Trophoblast cell (in vitro differentiated cells and primary cell): ENCODE data around the gene TXNDC16.
A peak's percentile ranks its signal among the peaks of the same experiment; 100 is the strongest.

Experiments used
- DNase-seq, 2 donors: peaks; one replicate each; pipeline ENCODE4 v3.0.0-alpha.2; 2016
- H2AFZ ChIP-seq: 2 replicates; pipeline ENCODE4 v1.6.1; 2013; ENCODE audit warnings: low read length, moderate library complexity, mild to moderate bottlenecking; ENCODE audit not compliant: insufficient read depth, poor library complexity
- H2AK5ac ChIP-seq: 2 replicates; pipeline ENCODE4 v1.6.1; 2013; ENCODE audit warnings: mild to moderate bottlenecking, low read length
- H2BK120ac ChIP-seq: 2 replicates; pipeline ENCODE4 v1.6.1; 2013; ENCODE audit warnings: low read length, mild to moderate bottlenecking, moderate library complexity; ENCODE audit not compliant: insufficient read depth, poor library complexity
- H2BK12ac ChIP-seq: 2 replicates; pipeline ENCODE4 v1.6.1; 2013; ENCODE audit warnings: mild to moderate bottlenecking, low read length, moderate library complexity
- H2BK5ac ChIP-seq: 2 replicates; pipeline ENCODE4 v1.6.1; 2013; ENCODE audit warnings: low read length, low read depth, moderate library complexity, mild to moderate bottlenecking; ENCODE audit not compliant: poor library complexity
- H3K14ac ChIP-seq: 2 replicates; pipeline ENCODE4 v1.6.1; 2013; ENCODE audit warnings: mild to moderate bottlenecking, low read length
- H3K18ac ChIP-seq: 2 replicates; pipeline ENCODE4 v1.6.1; 2013; ENCODE audit warnings: mild to moderate bottlenecking, low read length
- H3K23ac ChIP-seq: 2 replicates; pipeline ENCODE4 v1.6.1; 2013; ENCODE audit warnings: low read length
- H3K27ac ChIP-seq: 2 replicates; pipeline ENCODE4 v1.5.1; 2013; ENCODE audit warnings: low read depth, mild to moderate bottlenecking, inconsistent platforms, low read length, moderate library complexity
- H3K27me3 ChIP-seq: 2 replicates; pipeline ENCODE4 v1.6.1; 2013; ENCODE audit warnings: inconsistent platforms, mild to moderate bottlenecking, low read length, moderate library complexity; ENCODE audit not compliant: insufficient read depth
- H3K36me3 ChIP-seq, 2 experiments: 1 replicate in 1 of 2; 2 replicates in 1 of 2; pipeline ENCODE4 v1.6.1; 2013; ENCODE audit warnings: low read length in 2 of 2, mild to moderate bottlenecking in 2 of 2, moderate library complexity in 1 of 2; ENCODE audit not compliant: insufficient read depth in 2 of 2, control insufficient read depth in 1 of 2
- H3K4ac ChIP-seq: 2 replicates; pipeline ENCODE4 v1.6.1; 2013; ENCODE audit warnings: low read depth, mild to moderate bottlenecking, low read length, moderate library complexity
- H3K4me1 ChIP-seq, 2 experiments: 1 replicate in 1 of 2; 2 replicates in 1 of 2; pipeline ENCODE4 v1.6.1; 2013; ENCODE audit warnings: low read length in 2 of 2, mild to moderate bottlenecking in 2 of 2, moderate library complexity in 1 of 2; ENCODE audit not compliant: insufficient read depth in 2 of 2, control insufficient read depth in 1 of 2
- H3K4me2 ChIP-seq: 2 replicates; pipeline ENCODE4 v1.6.1; 2013; ENCODE audit warnings: inconsistent platforms, mild to moderate bottlenecking, low read length, moderate library complexity
- H3K4me3 ChIP-seq: 2 replicates; pipeline ENCODE4 v1.5.1; 2013; ENCODE audit warnings: mild to moderate bottlenecking, low read depth, low read length, inconsistent platforms
- H3K79me1 ChIP-seq: one replicate; pipeline ENCODE4 v1.6.1; 2013; ENCODE audit warnings: low read length
- H3K79me2 ChIP-seq: 2 replicates; pipeline ENCODE4 v1.6.1; 2013; ENCODE audit warnings: low read length, mild to moderate bottlenecking; ENCODE audit not compliant: control insufficient read depth, insufficient read depth, poor library complexity
- H3K9ac ChIP-seq: 2 replicates; pipeline ENCODE4 v1.6.1; 2013; ENCODE audit warnings: mild to moderate bottlenecking, low read length
- H3K9me3 ChIP-seq: 2 replicates; pipeline ENCODE4 v1.6.1; 2013; ENCODE audit warnings: low read depth, mild to moderate bottlenecking, control low read depth, inconsistent platforms, low read length; ENCODE audit not compliant: insufficient read depth
- H4K12ac ChIP-seq: 2 replicates; pipeline ENCODE4 v1.6.1; 2013; ENCODE audit warnings: low read depth, mild to moderate bottlenecking, low read length, moderate library complexity
- H4K8ac ChIP-seq: 2 replicates; pipeline ENCODE4 v1.6.1; 2013; ENCODE audit warnings: low read depth, mild to moderate bottlenecking, low read length, moderate library complexity
- H4K91ac ChIP-seq: one replicate; pipeline ENCODE4 v1.6.1; 2013; ENCODE audit warnings: low read depth, mild to moderate bottlenecking, low read length, moderate library complexity
- WGBS: extraction: QIAGEN DNeasy Blood & Tissue Kit; methylation state at CpG from one replicate; pipeline ENCODE4 v1.1.7; 2013; ENCODE audit warnings: missing lambda C conversion rate; ENCODE audit not compliant: insufficient read length, insufficient coverage; ENCODE audit errors: extremely low coverage; 5-methylcytosine and 5-hydroxymethylcytosine counted together

The TXNDC16 gene

DNA sequence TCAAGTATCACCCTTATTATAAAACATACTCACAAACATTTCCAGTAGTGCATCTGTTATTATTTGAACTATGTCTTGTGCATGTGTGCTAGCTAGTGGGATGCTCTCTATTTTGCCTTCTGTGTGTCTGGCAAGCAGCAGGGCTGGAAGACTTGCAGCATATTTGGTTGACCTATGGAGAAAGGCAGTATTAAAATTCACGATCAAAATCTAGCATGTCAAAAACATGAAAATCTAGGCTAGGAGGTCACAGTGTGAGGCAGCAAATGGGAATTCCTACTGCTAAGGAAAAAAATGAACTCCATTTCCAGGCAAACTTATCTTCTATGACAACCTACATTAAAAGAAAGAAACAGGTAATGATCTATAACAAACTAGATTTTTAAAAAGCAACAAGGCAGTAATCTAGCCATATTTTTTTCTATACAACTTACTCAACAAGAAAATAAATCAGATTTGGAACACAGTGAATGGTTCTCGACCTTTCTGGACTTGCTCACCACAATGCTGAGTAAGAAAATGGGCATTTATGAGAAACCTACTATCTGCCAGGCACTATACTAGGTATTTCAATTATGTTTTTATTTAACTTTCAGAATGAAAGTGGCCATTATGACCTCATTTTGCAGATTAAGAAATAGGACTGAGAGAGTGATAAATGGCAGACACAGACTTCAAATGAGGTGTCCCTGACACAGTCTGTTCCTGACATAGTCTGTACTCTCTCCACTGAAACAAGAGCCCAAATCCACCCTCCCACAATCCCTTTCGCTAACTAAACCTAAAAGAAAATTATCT is 96.8 kb downstream of the TXNDC16 start:
- no peak overlapping the region for H3K27ac ChIP-seq
- H4K91ac ChIP-seq = no peak overlapping the region
- no peak overlapping the region for H3K4me2 ChIP-seq
- H4K8ac ChIP-seq = no peak overlapping the region
- H3K36me3 ChIP-seq = no peaks in the 10 kb centered on the region
- no peak overlapping the region for H3K18ac ChIP-seq
- no peak overlapping the region for H2AK5ac ChIP-seq
- H2AFZ ChIP-seq = no peak overlapping the region
- no CpG with 5 or more reads among the region's 3 CpGs for WGBS
- no peak overlapping the region for H3K4me3 ChIP-seq
- no peak overlapping the region for H2BK5ac ChIP-seq
- no peaks in the 10 kb centered on the region for H3K4me1 ChIP-seq
- H3K9me3 ChIP-seq = no peaks in the 10 kb centered on the region
- no peak overlapping the region for H3K9ac ChIP-seq
- no peak overlapping the region for H2BK120ac ChIP-seq
- DNase-seq = no peak
- no peaks in the 10 kb centered on the region for H3K27me3 ChIP-seq
- no peak overlapping the region for H3K4ac ChIP-seq
- H3K79me2 ChIP-seq = no peaks in the 10 kb centered on the region
- no peak overlapping the region for H2BK12ac ChIP-seq
- H3K79me1 ChIP-seq = no peaks in the 10 kb centered on the region
- no peak overlapping the region for H3K14ac ChIP-seq
- H3K23ac ChIP-seq = no peak overlapping the region
- no peak overlapping the region for H4K12ac ChIP-seq

DNA sequence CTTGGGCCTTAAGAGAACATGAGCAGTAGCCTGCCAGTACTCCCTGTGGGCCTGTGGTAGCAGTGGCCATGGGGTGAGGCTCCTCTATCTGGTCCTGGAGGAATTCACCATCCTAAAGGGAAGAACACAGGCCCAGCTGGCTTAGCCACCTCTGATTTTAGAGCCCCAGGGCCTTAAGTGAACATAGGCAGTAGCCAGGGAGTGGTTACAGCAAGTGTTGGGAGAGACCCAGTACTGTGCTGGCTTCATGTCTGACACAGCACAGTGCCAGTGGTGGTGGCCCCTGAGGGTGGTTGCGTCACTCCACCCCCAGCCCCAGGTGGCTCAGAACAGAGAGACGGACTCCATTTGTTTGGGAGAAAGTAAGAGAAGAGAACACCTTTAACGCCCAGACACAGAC is 105.1 kb downstream of the TXNDC16 start:
- WGBS = no CpG with 5 or more reads among the region's 3 CpGs

DNA sequence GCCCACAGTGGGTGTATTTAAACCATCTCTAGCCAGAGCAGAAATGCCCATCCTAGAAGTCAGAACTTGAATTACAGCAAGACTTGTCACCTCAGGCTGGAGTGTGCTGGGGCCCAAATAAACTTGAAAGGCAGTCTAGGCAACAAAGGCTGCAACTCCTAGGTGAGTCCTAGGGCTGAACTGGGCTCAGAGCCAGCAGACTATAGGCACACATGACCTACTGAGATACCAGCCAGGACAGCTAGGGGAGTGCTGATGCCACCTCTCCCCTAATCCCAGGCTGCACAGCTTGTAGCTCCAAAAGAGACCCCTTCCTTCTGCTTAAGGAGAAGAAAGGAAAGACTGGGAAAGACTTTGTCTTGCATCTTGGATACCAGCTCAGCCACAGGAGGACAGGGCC is 106.0 kb downstream of the TXNDC16 start:
- Histone ChIP-seq H3K14ac (no peak overlapping the region), H3K4me2 (no peak overlapping the region), H4K12ac (no peak overlapping the region), H3K9me3 (no peaks in the 10 kb centered on the region), H3K27me3 (no peaks in the 10 kb centered on the region), H2BK120ac (no peak overlapping the region), H2BK5ac (no peak overlapping the region), H4K91ac (no peak overlapping the region), H4K8ac (no peak overlapping the region), H2AFZ (no peak overlapping the region), H3K36me3 (no peaks in the 10 kb centered on the region), H3K79me1 (no peaks in the 10 kb centered on the region), H2AK5ac (no peak overlapping the region), H3K4me1 (peaks cover 0 to 2% of the 10 kb centered on the region in 2 experiments), H3K79me2 (no peaks in the 10 kb centered on the region), H3K18ac (no peak overlapping the region), H3K4me3 (no peak overlapping the region), H3K23ac (no peak overlapping the region), H2BK12ac (no peak overlapping the region), H3K9ac (no peak overlapping the region), H3K27ac (no peak overlapping the region), H3K4ac (no peak overlapping the region)
- DNase-seq = no peak

More for the DNA sequence above, 105.1 kb downstream of the TXNDC16 start:
- H3K79me2 ChIP-seq = no peaks in the 10 kb centered on the region
- no peak overlapping the region for H2BK120ac ChIP-seq
- H3K4me3 ChIP-seq = no peak overlapping the region
- H3K36me3 ChIP-seq = no peaks in the 10 kb centered on the region
- H3K4ac ChIP-seq = no peak overlapping the region
- no peak overlapping the region for H3K23ac ChIP-seq
- H2AK5ac ChIP-seq = no peak overlapping the region
- no peak overlapping the region for H3K14ac ChIP-seq
- no peak overlapping the region for H3K9ac ChIP-seq
- H2AFZ ChIP-seq = no peak overlapping the region
- no peak overlapping the region for H3K18ac ChIP-seq
- no peak overlapping the region for H3K27ac ChIP-seq
- no peaks in the 10 kb centered on the region for H3K79me1 ChIP-seq
- H2BK5ac ChIP-seq = no peak overlapping the region
- peak; percentile 71 for DNase-seq
- H3K27me3 ChIP-seq = no peaks in the 10 kb centered on the region
- no peak overlapping the region for H3K4me2 ChIP-seq
- H3K4me1 ChIP-seq = peaks cover 0 to 2% of the 10 kb centered on the region in 2 experiments
- no peak overlapping the region for H4K8ac ChIP-seq
- H2BK12ac ChIP-seq = no peak overlapping the region
- no peak overlapping the region for H4K91ac ChIP-seq
- no peak overlapping the region for H4K12ac ChIP-seq
- H3K9me3 ChIP-seq = no peaks in the 10 kb centered on the region

DNA sequence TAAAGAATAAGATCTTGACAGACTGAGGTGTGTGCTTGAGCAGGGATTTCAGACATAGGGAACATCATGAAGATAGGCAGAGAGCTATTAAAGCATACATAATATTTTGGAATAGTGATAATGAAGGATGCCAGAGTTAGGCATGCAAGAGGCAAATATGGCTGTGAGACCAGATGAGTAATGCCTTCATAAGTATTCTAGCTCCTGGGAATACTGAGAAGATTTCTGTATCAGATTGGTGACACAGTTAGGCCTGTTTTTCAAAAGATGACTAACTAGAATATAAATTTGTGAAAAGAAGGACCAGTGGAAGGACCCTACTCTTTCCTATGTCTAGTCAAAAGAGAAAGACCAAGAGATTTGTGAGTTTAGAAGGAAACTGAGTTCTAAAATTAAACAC is 108.8 kb downstream of the TXNDC16 start:
- no peaks in the 10 kb centered on the region for H3K9me3 ChIP-seq
- H3K4me2 ChIP-seq = no peak overlapping the region
- no peak overlapping the region for H3K27ac ChIP-seq
- no peak overlapping the region for H3K18ac ChIP-seq
- H4K8ac ChIP-seq = no peak overlapping the region
- H3K4ac ChIP-seq = no peak overlapping the region
- no peak overlapping the region for H2BK120ac ChIP-seq
- no peak overlapping the region for H3K4me3 ChIP-seq
- DNase-seq = no peak
- H3K79me1 ChIP-seq = no peaks in the 10 kb centered on the region
- no peak overlapping the region for H2AFZ ChIP-seq
- no peaks in the 10 kb centered on the region for H3K79me2 ChIP-seq
- H3K27me3 ChIP-seq = no peaks in the 10 kb centered on the region
- H2AK5ac ChIP-seq = no peak overlapping the region
- no peak overlapping the region for H3K14ac ChIP-seq
- no peak overlapping the region for H3K23ac ChIP-seq
- H4K91ac ChIP-seq = no peak overlapping the region
- H2BK5ac ChIP-seq = no peak overlapping the region
- no peak overlapping the region for H2BK12ac ChIP-seq
- peaks cover 0 to 2% of the 10 kb centered on the region in 2 experiments for H3K4me1 ChIP-seq
- no peaks in the 10 kb centered on the region for H3K36me3 ChIP-seq
- no peak overlapping the region for H3K9ac ChIP-seq
- no peak overlapping the region for H4K12ac ChIP-seq
